HG02588 (cell line): ENCODE measurements around the gene TIMM17A.

Source experiments
- ATAC-seq: cut with Tn5 transposase; IDR thresholded peaks from one replicate; pipeline ENCODE4 v1.9.1; 2021; ENCODE audit warnings: mild to moderate bottlenecking, moderate library complexity; ENCODE audit not compliant: unreplicated experiment

The TIMM17A gene

GRCh38 chr1:201982623-201983379, 27.5 kb downstream of the TIMM17A start, which contains the start of gene RNPEP:
Gene RNPEP (plus strand): TSS chr1:201982648. CDS start chr1:201982667, 19 bp downstream.
- peak; percentile 79 for ATAC-seq

GRCh38 chr1:201983380-201983805, 28.1 kb downstream of the TIMM17A start:
- peak; percentile 9 for ATAC-seq

GRCh38 chr1:201984446-201984845, 29.1 kb downstream of the TIMM17A start:
- no peak for ATAC-seq

GRCh38 chr1:201985355-201985754, 30.1 kb downstream of the TIMM17A start:
- ATAC-seq: no peak

GRCh38 chr1:201988601-201989000, 33.3 kb downstream of the TIMM17A start:
- ATAC-seq: no peak

GRCh38 chr1:201989354-201990128, 34.2 kb downstream of the TIMM17A start:
- ATAC-seq: no peak

GRCh38 chr1:201990427-201990826, 35.1 kb downstream of the TIMM17A start:
- no peak for ATAC-seq

GRCh38 chr1:201999625-202000238, 44.4 kb downstream of the TIMM17A start:
- no peak for ATAC-seq

- ATAC-seq: no peak
These were observed 47.2 kb downstream of the TIMM17A start for GRCh38 chr1:202002507-202002906.

GRCh38 chr1:202004711-202005110, 49.4 kb downstream of the TIMM17A start:
- ATAC-seq: no peak

- ATAC-seq: no peak
These were observed 50.7 kb downstream of the TIMM17A start for GRCh38 chr1:202005958-202006357.

GRCh38 chr1:202007304-202007703, 52.0 kb downstream of the TIMM17A start:
- no peak for ATAC-seq

- ATAC-seq: no peak
These were observed 52.6 kb downstream of the TIMM17A start for GRCh38 chr1:202007805-202008489.

- ATAC-seq: peak; percentile 39
These were observed 54.2 kb downstream of the TIMM17A start for GRCh38 chr1:202009326-202010179.

GRCh38 chr1:202010180-202011015, 55.1 kb downstream of the TIMM17A start, which contains the start of gene ELF3:
Gene ELF3 (plus strand): TSS chr1:202010587. CDS start chr1:202011137, 550 bp downstream.
- ATAC-seq: peak; percentile 90

GRCh38 chr1:202011994-202012393, 56.7 kb downstream of the TIMM17A start:
- ATAC-seq: no peak

- ATAC-seq: no peak
These were observed 57.5 kb downstream of the TIMM17A start for GRCh38 chr1:202012544-202013478.

- ATAC-seq: no peak
These were observed 58.3 kb downstream of the TIMM17A start for GRCh38 chr1:202013603-202014002.
